Neural progenitor cell (in vitro differentiated cells): ENCODE measurements around the gene SLC6A7.

Experiments used
- CTCF ChIP-seq: fragments of 200-600 bp; sonication (generic); IDR thresholded peaks from 2 replicates; pipeline ENCODE4 v1.5.1; 2017; ENCODE audit warnings: antibody characterized with exemption, mild to moderate bottlenecking
- EZH2 ChIP-seq: fragments of 200-600 bp; sonication (generic); IDR thresholded peaks from 2 replicates; pipeline ENCODE4 v1.6.1; 2017; ENCODE audit warnings: antibody characterized with exemption, mild to moderate bottlenecking, moderate library complexity
- EZH2phosphoT487 ChIP-seq: fragments of 200-600 bp; sonication (generic); IDR thresholded peaks from 2 replicates; pipeline ENCODE4 v1.6.1; 2017; ENCODE audit warnings: antibody characterized with exemption

GRCh38 chr5:150142959-150143349 is 46.9 kb upstream of the SLC6A7 start:
- no peak for TF ChIP-seq CTCF
- TF ChIP-seq EZH2, result no peak
- TF ChIP-seq EZH2phosphoT487, result no peak
